GM21423 (cell line): ENCODE measurements around the gene LAMC2.
"Not testable (repeated sequence)": the region's sequence is repeated elsewhere in the genome, so short reads cannot be mapped to it uniquely, and the experiment has no call there.

Source experiments
- ATAC-seq: cut with Tn5 transposase; IDR thresholded peaks from one replicate; pipeline ENCODE4 v1.9.1; 2021; ENCODE audit warnings: mild to moderate bottlenecking, moderate library complexity; ENCODE audit not compliant: unreplicated experiment

LAMC2 gene

GRCh38 chr1:183185941-183186490 is at the start of gene LAMC2:
LAMC2 (plus strand) TSS chr1:183186264; CDS start chr1:183186353, 89 bp downstream.
- no peak for ATAC-seq

- no peak for ATAC-seq
These were observed 48.3 kb upstream of the LAMC2 start for GRCh38 chr1:183137782-183138181.

GRCh38 chr1:183138301-183138700 is 47.8 kb upstream of the LAMC2 start:
- no peak for ATAC-seq

GRCh38 chr1:183139281-183139942 is 46.7 kb upstream of the LAMC2 start:
- ATAC-seq, result no peak

GRCh38 chr1:183140633-183141032 is 45.4 kb upstream of the LAMC2 start:
- no peak for ATAC-seq

- no peak for ATAC-seq
These were observed 43.9 kb upstream of the LAMC2 start for GRCh38 chr1:183142171-183142570.

- no peak for ATAC-seq
These were observed 42.3 kb upstream of the LAMC2 start for GRCh38 chr1:183143576-183144315.

GRCh38 chr1:183144752-183145151 is 41.3 kb upstream of the LAMC2 start:
- ATAC-seq, result no peak

- no peak for ATAC-seq
These were observed 38.3 kb upstream of the LAMC2 start for GRCh38 chr1:183147735-183148134.

- no peak for ATAC-seq
These were observed 37.5 kb upstream of the LAMC2 start for GRCh38 chr1:183148599-183148998.

- no peak for ATAC-seq
These were observed 36.8 kb upstream of the LAMC2 start for GRCh38 chr1:183149273-183149672.

- not testable (repeated sequence) for ATAC-seq
These were observed 36.0 kb upstream of the LAMC2 start for GRCh38 chr1:183150032-183150431.

- no peak for ATAC-seq
These were observed 35.6 kb upstream of the LAMC2 start for GRCh38 chr1:183150445-183150844.

GRCh38 chr1:183152180-183152579 is 33.9 kb upstream of the LAMC2 start:
- no peak for ATAC-seq

- ATAC-seq, result no peak
These were observed 30.1 kb upstream of the LAMC2 start for GRCh38 chr1:183155939-183156338.

GRCh38 chr1:183159960-183160359 is 26.1 kb upstream of the LAMC2 start:
- ATAC-seq, result no peak

GRCh38 chr1:183161391-183161790 is 24.7 kb upstream of the LAMC2 start:
- ATAC-seq, result no peak

- no peak for ATAC-seq
These were observed 22.7 kb upstream of the LAMC2 start for GRCh38 chr1:183163316-183163715.

- no peak for ATAC-seq
These were observed 21.7 kb upstream of the LAMC2 start for GRCh38 chr1:183164340-183164739.

GRCh38 chr1:183164963-183165362 is 21.1 kb upstream of the LAMC2 start:
- no peak for ATAC-seq

- no peak for ATAC-seq
These were observed 20.6 kb upstream of the LAMC2 start for GRCh38 chr1:183165456-183165855.

- no peak for ATAC-seq
These were observed 19.6 kb upstream of the LAMC2 start for GRCh38 chr1:183166454-183166853.
